Superior temporal gyrus (tissue), 1 donor: ENCODE measurements around the gene PPP1R12A.
"Not testable (repeated sequence)": the region's sequence is repeated elsewhere in the genome, so short reads cannot be mapped to it uniquely, and the experiment has no call there.

Experiments
- DNase-seq: peaks from one replicate; pipeline ENCODE4 v3.0.0-alpha.2; 2016; ENCODE audit errors: extremely low spot score

PPP1R12A gene

GRCh38 chr12:79842630-79843029 is 92.3 kb downstream of the PPP1R12A start:
- no peak for DNase-seq

GRCh38 chr12:79841878-79842265 is 93.0 kb downstream of the PPP1R12A start:
- DNase-seq, result no peak

- peak; percentile 62 for DNase-seq
Measured at GRCh38 chr12:79841248-79841877, 93.5 kb downstream of the PPP1R12A start.

- DNase-seq, result no peak
Measured at GRCh38 chr12:79838359-79838758, 96.5 kb downstream of the PPP1R12A start.

- no peak for DNase-seq
Measured at GRCh38 chr12:79837575-79837974, 97.3 kb downstream of the PPP1R12A start.

- DNase-seq, result no peak
Measured at GRCh38 chr12:79835377-79835843, 99.5 kb downstream of the PPP1R12A start.

- no peak for DNase-seq
Measured at GRCh38 chr12:79834712-79835376, 100.1 kb downstream of the PPP1R12A start.

- no peak for DNase-seq
Measured at GRCh38 chr12:79830440-79830839, 104.5 kb downstream of the PPP1R12A start.

- DNase-seq, result no peak
Measured at GRCh38 chr12:79828924-79829323, 106.0 kb downstream of the PPP1R12A start.

GRCh38 chr12:79827484-79827883 is 107.4 kb downstream of the PPP1R12A start:
- no peak for DNase-seq

- DNase-seq, result no peak
Measured at GRCh38 chr12:79826267-79827128, 108.4 kb downstream of the PPP1R12A start.

GRCh38 chr12:79822475-79822874 is 112.4 kb downstream of the PPP1R12A start:
- no peak for DNase-seq

- no peak for DNase-seq
Measured at GRCh38 chr12:79818856-79819255, 116.0 kb downstream of the PPP1R12A start.

- DNase-seq, result not testable (repeated sequence)
Measured at GRCh38 chr12:79784366-79785065, 150.4 kb downstream of the PPP1R12A start.

- no peak for DNase-seq
Measured at GRCh38 chr12:79782172-79782900, 152.6 kb downstream of the PPP1R12A start.

GRCh38 chr12:79778802-79779448 is 156.0 kb downstream of the PPP1R12A start:
- no peak for DNase-seq

- no peak for DNase-seq
Measured at GRCh38 chr12:79776111-79776510, 158.8 kb downstream of the PPP1R12A start.

- no peak for DNase-seq
Measured at GRCh38 chr12:79775355-79776027, 159.4 kb downstream of the PPP1R12A start.

- no peak for DNase-seq
Measured at GRCh38 chr12:79773896-79774295, 161.0 kb downstream of the PPP1R12A start.

- no peak for DNase-seq
Measured at GRCh38 chr12:79769860-79770485, 164.9 kb downstream of the PPP1R12A start.
